Erythroblast (primary cell): ENCODE measurements around the gene PTPRU.

ENCODE experiments used
- GATA1 ChIP-seq: IDR thresholded peaks from 2 replicates; pipeline ENCODE4 v1.6.1; 2011; ENCODE audit warnings: low read depth, mild to moderate bottlenecking, control low read depth, low read length, moderate library complexity
- POLR2A ChIP-seq: IDR thresholded peaks from 2 replicates; pipeline ENCODE4 v1.6.1; 2011; ENCODE audit warnings: mild to moderate bottlenecking, low read length

DNA sequence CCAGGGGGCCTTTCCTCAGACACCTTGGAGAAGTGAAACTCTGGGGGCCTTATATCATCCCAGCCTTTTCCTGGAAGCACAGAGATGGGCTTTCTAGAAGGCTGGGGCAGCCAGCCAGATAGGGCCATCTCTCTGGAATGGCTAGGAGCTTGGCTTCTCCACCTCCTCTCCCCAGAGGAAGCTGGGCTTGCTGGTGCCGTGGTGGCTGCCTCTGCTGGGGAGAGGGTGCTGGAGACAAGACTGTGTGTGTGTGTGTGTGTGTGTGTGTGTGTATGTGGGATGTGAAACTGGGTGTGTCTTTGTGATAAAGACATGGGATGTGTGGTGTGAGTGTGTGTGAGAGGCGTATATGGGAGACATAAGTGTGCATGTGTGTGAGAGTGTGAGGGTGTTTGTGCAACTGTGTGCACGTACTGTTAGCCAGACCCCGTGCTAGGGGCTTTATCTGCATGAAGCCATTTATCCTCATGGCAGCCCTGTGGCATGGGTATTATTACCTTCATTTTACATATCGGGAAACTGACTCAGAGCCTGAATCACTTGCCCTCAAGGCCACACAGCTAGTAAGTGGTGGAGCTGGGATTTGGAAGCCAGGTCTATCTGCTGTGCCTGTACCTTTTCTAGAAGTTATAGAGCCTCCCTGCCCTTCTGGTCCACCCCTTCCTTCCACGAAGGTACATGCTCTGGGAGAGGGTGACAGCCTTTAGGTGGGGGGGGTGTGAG, 44.2 kb downstream of the PTPRU start:
- TF ChIP-seq POLR2A = no peak
- TF ChIP-seq GATA1 = no peak
